DOHH2 (cell line): ENCODE measurements around the gene IKZF2.

Experiments
- H3F3A ChIP-seq: fragments of 200-600 bp; sonication (generic), shearing (Covaris generic); 2 replicates; pipeline ENCODE4 v1.6.0; 2016; ENCODE audit warnings: antibody characterized with exemption, mild to moderate bottlenecking; ENCODE audit not compliant: control insufficient read depth, insufficient read depth
- H3K27ac ChIP-seq: fragments of 200-600 bp; sonication (generic); 2 replicates; pipeline ENCODE4 v1.5.1; 2014; ENCODE audit warnings: low read depth, mild to moderate bottlenecking, low read length, moderate library complexity
- H3K27me3 ChIP-seq: fragments of 200-600 bp; sonication (generic); 2 replicates; pipeline ENCODE4 v1.6.1; 2014; ENCODE audit warnings: mild to moderate bottlenecking, low read length, mixed read lengths; ENCODE audit not compliant: control insufficient read depth
- H3K36me3 ChIP-seq: fragments of 200-600 bp; sonication (generic); 2 replicates; pipeline ENCODE4 v1.6.1; 2014; ENCODE audit warnings: mild to moderate bottlenecking, low read length, moderate library complexity, mixed read lengths; ENCODE audit not compliant: control insufficient read depth
- H3K4me1 ChIP-seq: fragments of 200-600 bp; sonication (generic); 2 replicates; pipeline ENCODE4 v1.6.1; 2014; ENCODE audit warnings: mild to moderate bottlenecking, low read length, mixed read lengths; ENCODE audit not compliant: control insufficient read depth
- H3K4me2 ChIP-seq: fragments of 200-600 bp; sonication (generic); 2 replicates; pipeline ENCODE4 v1.6.0; 2014; ENCODE audit warnings: mild to moderate bottlenecking, low read length, moderate library complexity
- H3K4me3 ChIP-seq: fragments of 200-600 bp; sonication (generic); 2 replicates; pipeline ENCODE4 v1.5.1; 2014; ENCODE audit warnings: mild to moderate bottlenecking, low read length, mixed read lengths
- H3K79me2 ChIP-seq: fragments of 200-600 bp; sonication (generic); 2 replicates; pipeline ENCODE4 v1.6.1; 2014; ENCODE audit warnings: mild to moderate bottlenecking, low read length, mixed read lengths; ENCODE audit not compliant: control insufficient read depth
- H3K9me2 ChIP-seq: fragments of 200-600 bp; sonication (generic); replicated peaks from 2 replicates; pipeline ENCODE4 v1.6.1; 2014; ENCODE audit warnings: mild to moderate bottlenecking, low read length, mixed read lengths; ENCODE audit not compliant: control insufficient read depth
- H3K9me3 ChIP-seq: fragments of 200-600 bp; sonication (generic); 2 replicates; pipeline ENCODE4 v1.6.1; 2014; ENCODE audit warnings: antibody characterized with exemption, low read length, mixed read lengths; ENCODE audit not compliant: control insufficient read depth, insufficient read depth
- H4K20me1 ChIP-seq: fragments of 200-600 bp; sonication (generic); 2 replicates; pipeline ENCODE4 v1.6.0; 2014; ENCODE audit warnings: low read depth, mild to moderate bottlenecking, antibody characterized with exemption, low read length, moderate library complexity; ENCODE audit not compliant: control insufficient read depth, insufficient read depth
- EZH2phosphoT487 ChIP-seq: fragments of 200-600 bp; sonication (generic); IDR thresholded peaks from 2 replicates; pipeline ENCODE4 v1.6.1; 2017; ENCODE audit warnings: borderline replicate concordance, mild to moderate bottlenecking, antibody characterized with exemption, low read length, moderate library complexity, mixed read lengths
- TF ChIP-seq, protein P1 (sequence below): fragments of 200-600 bp; sonication (generic); IDR thresholded peaks from one replicate; pipeline ENCODE4 v1.5.1; 2014; ENCODE audit warnings: antibody characterized with exemption, mild to moderate bottlenecking, low read depth, low read length; ENCODE audit not compliant: poor library complexity, severe bottlenecking

The IKZF2 gene

DNA sequence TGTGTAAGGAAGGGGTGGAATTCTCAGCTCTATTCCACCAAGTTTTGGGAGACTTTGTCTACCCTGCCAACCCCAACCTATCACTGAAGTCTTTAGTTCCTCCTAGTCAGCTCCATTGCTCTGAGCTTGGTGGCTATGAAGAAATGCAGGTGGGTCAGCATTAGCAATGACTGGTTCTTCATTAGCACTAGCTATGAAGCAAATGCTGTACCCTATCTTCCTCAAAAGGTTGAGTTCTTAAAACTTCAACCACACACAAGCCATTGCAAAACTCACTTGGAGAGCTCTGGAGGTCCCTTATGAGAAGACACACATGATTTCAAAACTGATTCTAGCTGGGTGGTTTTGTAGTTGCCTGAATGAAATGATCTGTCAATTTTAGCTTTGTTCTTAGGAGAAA is 193.8 kb downstream of the IKZF2 start:
- Histone ChIP-seq H4K20me1 (no peaks in the 10 kb centered on the region), H3K27ac (no peak overlapping the region), H3K4me3 (no peak overlapping the region), H3F3A (no peaks in the 10 kb centered on the region), H3K27me3 (no peaks in the 10 kb centered on the region), H3K79me2 (no peaks in the 10 kb centered on the region), H3K4me1 (no peaks in the 10 kb centered on the region), H3K9me2 (no peaks in the 10 kb centered on the region), H3K9me3 (no peaks in the 10 kb centered on the region), H3K4me2 (no peak overlapping the region), H3K36me3 (no peaks in the 10 kb centered on the region)
- no peak for TF ChIP-seq EZH2phosphoT487
- TF ChIP-seq, protein P1, sequence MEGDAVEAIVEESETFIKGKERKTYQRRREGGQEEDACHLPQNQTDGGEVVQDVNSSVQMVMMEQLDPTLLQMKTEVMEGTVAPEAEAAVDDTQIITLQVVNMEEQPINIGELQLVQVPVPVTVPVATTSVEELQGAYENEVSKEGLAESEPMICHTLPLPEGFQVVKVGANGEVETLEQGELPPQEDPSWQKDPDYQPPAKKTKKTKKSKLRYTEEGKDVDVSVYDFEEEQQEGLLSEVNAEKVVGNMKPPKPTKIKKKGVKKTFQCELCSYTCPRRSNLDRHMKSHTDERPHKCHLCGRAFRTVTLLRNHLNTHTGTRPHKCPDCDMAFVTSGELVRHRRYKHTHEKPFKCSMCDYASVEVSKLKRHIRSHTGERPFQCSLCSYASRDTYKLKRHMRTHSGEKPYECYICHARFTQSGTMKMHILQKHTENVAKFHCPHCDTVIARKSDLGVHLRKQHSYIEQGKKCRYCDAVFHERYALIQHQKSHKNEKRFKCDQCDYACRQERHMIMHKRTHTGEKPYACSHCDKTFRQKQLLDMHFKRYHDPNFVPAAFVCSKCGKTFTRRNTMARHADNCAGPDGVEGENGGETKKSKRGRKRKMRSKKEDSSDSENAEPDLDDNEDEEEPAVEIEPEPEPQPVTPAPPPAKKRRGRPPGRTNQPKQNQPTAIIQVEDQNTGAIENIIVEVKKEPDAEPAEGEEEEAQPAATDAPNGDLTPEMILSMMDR, result no peak

GRCh38 chr2:212956665-212957607 is 194.5 kb downstream of the IKZF2 start:
- Histone ChIP-seq H3K36me3 (no peaks in the 10 kb centered on the region), H3K27ac (no peak overlapping the region), H3K79me2 (no peaks in the 10 kb centered on the region), H3K4me1 (no peaks in the 10 kb centered on the region), H3K9me2 (no peaks in the 10 kb centered on the region), H4K20me1 (no peaks in the 10 kb centered on the region), H3F3A (no peaks in the 10 kb centered on the region), H3K4me2 (no peak overlapping the region), H3K4me3 (no peak overlapping the region), H3K27me3 (no peaks in the 10 kb centered on the region), H3K9me3 (no peaks in the 10 kb centered on the region)
- TF ChIP-seq, protein P1, result no peak
- no peak for TF ChIP-seq EZH2phosphoT487

DNA sequence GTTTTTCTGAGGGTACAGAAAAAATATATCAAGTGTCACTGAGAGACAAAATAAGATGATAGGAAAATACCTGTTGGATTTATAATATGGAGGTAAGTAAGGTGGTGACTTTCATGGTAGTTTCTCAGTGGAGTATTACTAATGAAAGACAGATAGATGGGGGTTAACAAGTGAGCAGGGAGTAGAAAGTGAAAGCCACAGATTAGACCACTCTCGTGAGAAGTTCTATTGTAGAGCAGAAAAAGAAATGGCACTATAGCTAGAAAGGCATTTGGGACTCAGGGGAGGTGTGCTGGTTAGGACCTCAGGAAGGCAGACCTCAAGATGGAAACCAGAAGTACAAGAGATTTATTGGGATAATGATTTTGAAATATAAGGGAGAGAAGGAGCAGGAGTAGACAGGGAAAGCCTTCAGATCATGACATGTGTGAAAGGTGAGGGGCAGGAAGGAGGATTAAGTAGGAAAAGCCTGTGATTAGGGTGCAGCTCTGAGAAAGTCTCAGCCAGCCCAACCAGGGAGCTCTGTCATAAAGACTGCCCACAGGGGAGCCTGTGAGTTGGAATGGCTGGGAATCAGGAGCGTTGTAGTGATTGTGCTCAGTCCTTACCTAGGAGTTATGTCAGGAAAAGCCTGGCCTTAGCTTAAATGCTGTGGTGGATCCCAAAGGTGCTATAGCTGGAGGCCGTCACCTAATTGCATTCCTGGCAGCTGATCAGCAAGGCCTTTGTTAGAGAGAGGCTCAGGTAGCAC is 198.1 kb downstream of the IKZF2 start:
- no peaks in the 10 kb centered on the region for H3K9me2 ChIP-seq
- no peaks in the 10 kb centered on the region for H4K20me1 ChIP-seq
- H3K4me3 ChIP-seq, result no peak overlapping the region
- H3K4me1 ChIP-seq, result no peaks in the 10 kb centered on the region
- no peak overlapping the region for H3K27ac ChIP-seq
- H3K27me3 ChIP-seq, result no peaks in the 10 kb centered on the region
- no peaks in the 10 kb centered on the region for H3K36me3 ChIP-seq
- TF ChIP-seq, protein P1, result no peak
- no peak for TF ChIP-seq EZH2phosphoT487
- no peaks in the 10 kb centered on the region for H3K79me2 ChIP-seq
- H3K9me3 ChIP-seq, result no peaks in the 10 kb centered on the region
- H3F3A ChIP-seq, result no peaks in the 10 kb centered on the region
- H3K4me2 ChIP-seq, result no peak overlapping the region
